Measurements from ENCODE around the gene ALLC.

DNA sequence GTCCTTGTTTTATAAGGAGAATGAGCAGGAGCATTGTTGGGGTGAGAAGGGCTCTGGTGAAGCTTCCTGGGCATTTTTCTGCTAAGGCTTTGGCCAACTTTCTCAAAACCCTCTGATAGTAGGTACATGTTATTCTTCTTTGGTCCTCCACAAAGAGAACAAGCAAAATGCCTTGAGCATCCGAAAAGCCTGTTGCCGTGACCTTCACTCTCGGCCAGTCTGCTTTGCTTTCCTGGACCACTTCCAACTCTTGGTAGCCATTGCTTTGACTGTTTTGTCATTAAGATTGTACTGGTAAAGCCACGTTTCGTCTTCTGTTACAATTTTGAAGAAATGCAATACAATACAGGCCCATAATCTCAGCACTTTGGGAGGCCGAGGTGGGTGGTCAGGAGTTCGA, 27.4 kb upstream of the ALLC start:
- TF ChIP-seq, protein P1, sequence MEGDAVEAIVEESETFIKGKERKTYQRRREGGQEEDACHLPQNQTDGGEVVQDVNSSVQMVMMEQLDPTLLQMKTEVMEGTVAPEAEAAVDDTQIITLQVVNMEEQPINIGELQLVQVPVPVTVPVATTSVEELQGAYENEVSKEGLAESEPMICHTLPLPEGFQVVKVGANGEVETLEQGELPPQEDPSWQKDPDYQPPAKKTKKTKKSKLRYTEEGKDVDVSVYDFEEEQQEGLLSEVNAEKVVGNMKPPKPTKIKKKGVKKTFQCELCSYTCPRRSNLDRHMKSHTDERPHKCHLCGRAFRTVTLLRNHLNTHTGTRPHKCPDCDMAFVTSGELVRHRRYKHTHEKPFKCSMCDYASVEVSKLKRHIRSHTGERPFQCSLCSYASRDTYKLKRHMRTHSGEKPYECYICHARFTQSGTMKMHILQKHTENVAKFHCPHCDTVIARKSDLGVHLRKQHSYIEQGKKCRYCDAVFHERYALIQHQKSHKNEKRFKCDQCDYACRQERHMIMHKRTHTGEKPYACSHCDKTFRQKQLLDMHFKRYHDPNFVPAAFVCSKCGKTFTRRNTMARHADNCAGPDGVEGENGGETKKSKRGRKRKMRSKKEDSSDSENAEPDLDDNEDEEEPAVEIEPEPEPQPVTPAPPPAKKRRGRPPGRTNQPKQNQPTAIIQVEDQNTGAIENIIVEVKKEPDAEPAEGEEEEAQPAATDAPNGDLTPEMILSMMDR (conservative IDR thresholded peaks at IDR 0.05; ENCODE audit: low read depth in 2 of 2): no peak
- TF ChIP-seq EZH2 (IDR thresholded peaks at IDR 0.05; ENCODE audit: low read depth, unreplicated experiment): no peak
- TF ChIP-seq CREB1 (CRISPR knock-in tag; IDR thresholded peaks at IDR 0.05; ENCODE audit: low read depth): no peak
- TF ChIP-seq, protein P2, sequence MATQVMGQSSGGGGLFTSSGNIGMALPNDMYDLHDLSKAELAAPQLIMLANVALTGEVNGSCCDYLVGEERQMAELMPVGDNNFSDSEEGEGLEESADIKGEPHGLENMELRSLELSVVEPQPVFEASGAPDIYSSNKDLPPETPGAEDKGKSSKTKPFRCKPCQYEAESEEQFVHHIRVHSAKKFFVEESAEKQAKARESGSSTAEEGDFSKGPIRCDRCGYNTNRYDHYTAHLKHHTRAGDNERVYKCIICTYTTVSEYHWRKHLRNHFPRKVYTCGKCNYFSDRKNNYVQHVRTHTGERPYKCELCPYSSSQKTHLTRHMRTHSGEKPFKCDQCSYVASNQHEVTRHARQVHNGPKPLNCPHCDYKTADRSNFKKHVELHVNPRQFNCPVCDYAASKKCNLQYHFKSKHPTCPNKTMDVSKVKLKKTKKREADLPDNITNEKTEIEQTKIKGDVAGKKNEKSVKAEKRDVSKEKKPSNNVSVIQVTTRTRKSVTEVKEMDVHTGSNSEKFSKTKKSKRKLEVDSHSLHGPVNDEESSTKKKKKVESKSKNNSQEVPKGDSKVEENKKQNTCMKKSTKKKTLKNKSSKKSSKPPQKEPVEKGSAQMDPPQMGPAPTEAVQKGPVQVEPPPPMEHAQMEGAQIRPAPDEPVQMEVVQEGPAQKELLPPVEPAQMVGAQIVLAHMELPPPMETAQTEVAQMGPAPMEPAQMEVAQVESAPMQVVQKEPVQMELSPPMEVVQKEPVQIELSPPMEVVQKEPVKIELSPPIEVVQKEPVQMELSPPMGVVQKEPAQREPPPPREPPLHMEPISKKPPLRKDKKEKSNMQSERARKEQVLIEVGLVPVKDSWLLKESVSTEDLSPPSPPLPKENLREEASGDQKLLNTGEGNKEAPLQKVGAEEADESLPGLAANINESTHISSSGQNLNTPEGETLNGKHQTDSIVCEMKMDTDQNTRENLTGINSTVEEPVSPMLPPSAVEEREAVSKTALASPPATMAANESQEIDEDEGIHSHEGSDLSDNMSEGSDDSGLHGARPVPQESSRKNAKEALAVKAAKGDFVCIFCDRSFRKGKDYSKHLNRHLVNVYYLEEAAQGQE (IDR thresholded peaks at IDR 0.05; ENCODE audit: unreplicated experiment): no peak
- TF ChIP-seq POLR2AphosphoS5 (IDR thresholded peaks at IDR 0.05; ENCODE audit: low read depth): no peak
- no peak for TF ChIP-seq EZH2phosphoT487 (IDR thresholded peaks at IDR 0.05; ENCODE audit: unreplicated experiment)
- TF ChIP-seq, protein P3, sequence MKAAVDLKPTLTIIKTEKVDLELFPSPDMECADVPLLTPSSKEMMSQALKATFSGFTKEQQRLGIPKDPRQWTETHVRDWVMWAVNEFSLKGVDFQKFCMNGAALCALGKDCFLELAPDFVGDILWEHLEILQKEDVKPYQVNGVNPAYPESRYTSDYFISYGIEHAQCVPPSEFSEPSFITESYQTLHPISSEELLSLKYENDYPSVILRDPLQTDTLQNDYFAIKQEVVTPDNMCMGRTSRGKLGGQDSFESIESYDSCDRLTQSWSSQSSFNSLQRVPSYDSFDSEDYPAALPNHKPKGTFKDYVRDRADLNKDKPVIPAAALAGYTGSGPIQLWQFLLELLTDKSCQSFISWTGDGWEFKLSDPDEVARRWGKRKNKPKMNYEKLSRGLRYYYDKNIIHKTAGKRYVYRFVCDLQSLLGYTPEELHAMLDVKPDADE (IDR thresholded peaks at IDR 0.05): no peak
- TF ChIP-seq JUNB (IDR thresholded peaks at IDR 0.05; ENCODE audit: unreplicated experiment): no peak

Data from GM23338 (cell line).